ENCODE data around the gene PSMB3.

PSMB3 gene

GRCh38 chr17:38800237-38800760 is 47.8 kb downstream of the PSMB3 start:
- TF ChIP-seq, protein P1, sequence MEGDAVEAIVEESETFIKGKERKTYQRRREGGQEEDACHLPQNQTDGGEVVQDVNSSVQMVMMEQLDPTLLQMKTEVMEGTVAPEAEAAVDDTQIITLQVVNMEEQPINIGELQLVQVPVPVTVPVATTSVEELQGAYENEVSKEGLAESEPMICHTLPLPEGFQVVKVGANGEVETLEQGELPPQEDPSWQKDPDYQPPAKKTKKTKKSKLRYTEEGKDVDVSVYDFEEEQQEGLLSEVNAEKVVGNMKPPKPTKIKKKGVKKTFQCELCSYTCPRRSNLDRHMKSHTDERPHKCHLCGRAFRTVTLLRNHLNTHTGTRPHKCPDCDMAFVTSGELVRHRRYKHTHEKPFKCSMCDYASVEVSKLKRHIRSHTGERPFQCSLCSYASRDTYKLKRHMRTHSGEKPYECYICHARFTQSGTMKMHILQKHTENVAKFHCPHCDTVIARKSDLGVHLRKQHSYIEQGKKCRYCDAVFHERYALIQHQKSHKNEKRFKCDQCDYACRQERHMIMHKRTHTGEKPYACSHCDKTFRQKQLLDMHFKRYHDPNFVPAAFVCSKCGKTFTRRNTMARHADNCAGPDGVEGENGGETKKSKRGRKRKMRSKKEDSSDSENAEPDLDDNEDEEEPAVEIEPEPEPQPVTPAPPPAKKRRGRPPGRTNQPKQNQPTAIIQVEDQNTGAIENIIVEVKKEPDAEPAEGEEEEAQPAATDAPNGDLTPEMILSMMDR (IDR thresholded peaks at IDR 0.05; ENCODE audit: insufficient read depth, low read depth, low read length, missing control alignments): no peak
- peak overlapping the region; percentile 82 for H3K4me3 ChIP-seq (ENCODE audit: low read depth, low read length)
- no peak for DNase-seq (ENCODE audit: low read depth)

- no peak for DNase-seq (ENCODE audit: low read depth)
- no peak overlapping the region for H3K4me3 ChIP-seq (ENCODE audit: low read depth, low read length)
- TF ChIP-seq, protein P1 (IDR thresholded peaks at IDR 0.05; ENCODE audit: insufficient read depth, low read depth, low read length, missing control alignments): no peak
Measured at GRCh38 chr17:38809828-38810227, 57.3 kb downstream of the PSMB3 start.
